ENCODE measurements around the gene ESPNL.
A peak's percentile ranks its signal among the peaks of the same experiment; 100 is the strongest.

Gene ESPNL

GRCh38 chr2:238080518-238080917 is 19.6 kb upstream of the ESPNL start:
- DNase-seq, result peak; percentile 43

GRCh38 chr2:238081150-238081549 is 19.0 kb upstream of the ESPNL start:
- peak; percentile 40 for DNase-seq

DNA sequence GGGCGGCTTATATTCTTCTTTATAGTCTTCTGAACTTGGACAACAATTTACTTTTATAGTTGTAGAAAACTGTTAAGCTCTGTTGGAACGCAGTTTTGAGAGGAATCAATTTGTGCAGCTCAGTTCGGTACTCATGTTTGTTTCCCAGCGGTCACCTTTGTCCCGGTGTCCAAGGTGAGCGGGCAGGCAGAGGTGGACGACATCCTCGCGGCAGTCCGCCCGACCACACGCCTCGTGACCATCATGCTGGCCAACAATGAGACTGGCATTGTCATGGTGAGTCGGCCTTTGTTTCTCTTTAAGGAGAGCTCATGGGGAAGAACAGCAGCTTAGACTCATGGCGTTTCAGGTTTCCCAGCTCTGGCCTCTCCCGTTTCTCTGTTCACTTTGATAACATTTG is 18.6 kb upstream of the ESPNL start:
- no peak for DNase-seq

DNA sequence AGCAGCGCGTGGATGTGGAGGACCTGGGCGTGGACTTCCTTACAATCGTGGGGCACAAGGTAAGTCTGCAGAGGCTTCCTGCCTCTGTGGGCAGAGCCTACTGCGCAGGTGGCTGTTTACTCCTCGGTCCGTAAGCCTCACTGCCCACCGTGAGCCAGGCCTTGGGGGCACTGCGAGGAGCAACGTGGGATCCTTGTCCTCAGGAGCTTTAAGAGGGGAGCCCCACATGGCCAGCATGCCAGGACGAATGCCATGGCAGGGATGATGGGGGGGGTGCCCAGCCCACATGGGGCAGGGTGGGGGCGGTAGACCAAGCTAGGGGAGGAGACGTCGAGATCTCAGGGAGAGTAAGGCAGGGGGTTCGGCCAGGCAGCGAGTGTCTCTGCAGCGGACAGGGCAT is 18.0 kb upstream of the ESPNL start:
- peak; percentile 38 for DNase-seq

- peak; percentile 40 for DNase-seq
These were observed 17.3 kb upstream of the ESPNL start for GRCh38 chr2:238082827-238083226.

- peak; percentile 32 for DNase-seq
These were observed 16.2 kb upstream of the ESPNL start for GRCh38 chr2:238083919-238084318.

GRCh38 chr2:238084761-238085160 is 15.4 kb upstream of the ESPNL start:
- DNase-seq, result no peak

DNA sequence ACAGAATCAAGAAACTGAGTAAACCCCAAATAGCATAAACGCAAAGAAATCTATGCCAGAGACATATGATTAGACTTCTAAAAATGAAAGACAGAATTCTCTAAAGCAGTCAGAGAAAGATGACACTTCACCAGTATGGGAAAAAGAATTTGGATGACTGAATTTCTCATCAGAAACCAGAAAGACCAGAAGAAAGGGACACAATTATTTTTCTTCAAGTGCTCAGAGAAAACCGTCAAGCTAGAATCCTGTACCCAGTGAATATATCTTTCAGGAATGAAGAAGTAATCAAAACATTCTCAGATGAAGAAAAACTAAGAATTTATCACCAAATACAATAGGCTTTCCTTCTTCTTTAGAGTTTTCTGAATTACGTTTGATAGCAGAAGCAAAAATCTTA is 14.2 kb upstream of the ESPNL start:
- DNase-seq, result no peak

DNA sequence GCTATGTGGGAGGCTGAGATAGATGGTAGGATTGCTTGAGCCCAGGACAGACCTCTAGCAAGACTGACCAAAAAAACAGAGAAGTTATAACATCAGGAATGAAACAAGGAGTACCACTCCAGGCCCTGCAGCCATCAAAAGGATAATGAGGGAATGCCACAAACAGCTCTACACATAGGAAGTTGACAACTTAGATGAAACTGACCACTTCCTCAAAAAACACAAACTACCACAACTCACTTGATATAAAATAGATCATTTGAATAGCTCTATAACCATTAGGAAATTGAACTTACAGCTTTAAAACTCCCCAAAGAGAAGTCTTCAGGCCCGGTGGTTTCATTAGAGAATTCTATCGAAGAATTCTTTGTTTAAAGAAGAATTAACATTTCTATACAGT is 12.9 kb upstream of the ESPNL start:
- DNase-seq, result no peak

DNA sequence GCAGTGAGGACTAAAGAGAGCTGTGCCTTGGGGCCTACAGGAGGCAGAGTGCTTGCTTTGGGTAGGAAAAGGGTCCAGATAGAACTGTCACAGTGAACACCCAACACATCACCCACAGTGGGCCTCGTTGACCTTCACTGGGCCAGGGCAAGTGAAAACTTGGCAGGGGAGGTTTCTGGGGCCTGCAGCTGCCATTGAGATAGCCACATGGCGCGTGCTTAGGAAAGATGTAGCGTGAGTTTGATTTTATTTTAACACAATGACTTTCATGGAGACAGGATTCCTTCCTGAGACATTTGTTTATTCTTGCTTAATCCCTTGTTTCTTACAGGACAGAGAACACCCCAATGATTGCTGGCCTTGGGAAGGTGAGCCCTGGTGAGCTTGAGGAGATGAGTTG is 9.3 kb upstream of the ESPNL start:
- DNase-seq, result peak; percentile 44

GRCh38 chr2:238091436-238092060 is 8.6 kb upstream of the ESPNL start:
- peak; percentile 35 for DNase-seq

DNA sequence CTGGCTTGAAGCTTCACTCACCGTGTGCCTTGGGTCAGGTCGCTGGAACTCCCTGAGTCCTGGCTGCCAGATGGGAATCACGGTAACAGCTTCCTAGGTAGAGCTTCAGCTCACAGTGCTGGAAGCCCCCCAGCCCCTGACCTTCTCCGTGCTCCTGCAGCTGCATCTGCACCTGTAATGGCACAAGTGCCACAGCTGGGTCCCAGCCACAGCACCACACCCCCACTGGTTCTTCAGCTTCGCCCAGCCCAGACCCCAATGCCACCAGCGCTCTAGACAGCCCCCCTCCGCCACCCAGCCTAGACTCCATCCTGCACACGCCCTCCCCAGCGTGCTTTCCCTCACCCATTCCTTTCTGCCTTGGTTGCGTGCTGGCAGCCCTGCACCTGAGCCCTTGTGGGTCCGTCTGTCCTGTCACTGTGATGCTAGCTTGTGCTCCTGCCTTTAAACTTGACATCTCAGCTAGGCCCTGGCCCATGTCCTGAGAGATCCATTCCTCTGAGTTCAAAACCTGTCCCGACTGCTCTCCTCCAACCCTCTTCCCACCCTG is 7.6 kb upstream of the ESPNL start:
- peak; percentile 44 for DNase-seq

DNA sequence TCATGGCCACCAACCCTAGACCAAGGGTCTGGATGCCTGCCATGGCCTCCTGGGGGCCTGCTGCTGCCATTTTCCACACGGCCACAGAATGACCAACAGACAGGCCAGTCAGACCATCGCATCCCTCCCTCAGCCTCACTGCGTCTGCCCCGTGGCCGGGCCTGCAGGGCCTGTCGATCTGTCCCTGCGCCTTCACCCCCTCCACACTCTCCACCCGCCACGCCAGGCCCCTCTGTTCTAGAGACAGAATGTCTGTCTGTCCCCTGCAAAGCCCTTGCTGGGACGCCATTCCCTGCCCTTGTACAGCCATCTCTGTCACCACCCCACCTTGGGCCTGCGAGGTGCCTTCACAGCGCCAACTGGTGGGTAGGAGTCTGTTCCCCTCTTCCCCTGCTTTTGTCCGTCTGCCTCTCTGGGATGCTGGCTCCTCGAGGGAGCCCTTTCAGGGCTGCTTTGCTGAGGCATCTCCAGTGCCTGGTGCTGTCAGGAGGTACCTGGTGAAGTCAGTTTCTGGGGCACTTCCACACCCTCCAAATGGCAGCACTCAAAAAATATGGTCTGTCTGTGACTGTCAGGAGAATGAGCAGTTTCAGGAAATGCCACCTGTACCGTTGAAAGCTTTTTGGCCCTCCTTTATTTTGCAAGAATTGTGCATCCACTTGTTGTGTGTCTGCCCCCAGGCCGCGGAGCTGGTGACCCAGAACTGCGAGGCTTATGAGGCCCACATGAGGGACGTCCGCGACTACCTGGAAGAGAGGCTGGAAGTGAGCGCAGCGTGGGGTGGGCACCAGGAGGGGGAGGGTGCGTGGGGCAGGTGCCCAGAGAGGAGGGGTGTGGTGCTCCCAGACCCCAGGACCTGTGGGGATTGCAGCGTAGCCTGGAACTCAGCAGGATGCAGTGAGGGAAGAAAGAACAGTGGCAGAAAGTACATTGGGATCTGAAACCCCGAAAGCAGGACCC is 6.7 kb upstream of the ESPNL start:
- peak; percentile 52 for DNase-seq

GRCh38 chr2:238094438-238095022 is 5.6 kb upstream of the ESPNL start:
- DNase-seq, result peak; percentile 36

GRCh38 chr2:238095143-238095542 is 5.0 kb upstream of the ESPNL start:
- DNase-seq, result peak; percentile 42

DNA sequence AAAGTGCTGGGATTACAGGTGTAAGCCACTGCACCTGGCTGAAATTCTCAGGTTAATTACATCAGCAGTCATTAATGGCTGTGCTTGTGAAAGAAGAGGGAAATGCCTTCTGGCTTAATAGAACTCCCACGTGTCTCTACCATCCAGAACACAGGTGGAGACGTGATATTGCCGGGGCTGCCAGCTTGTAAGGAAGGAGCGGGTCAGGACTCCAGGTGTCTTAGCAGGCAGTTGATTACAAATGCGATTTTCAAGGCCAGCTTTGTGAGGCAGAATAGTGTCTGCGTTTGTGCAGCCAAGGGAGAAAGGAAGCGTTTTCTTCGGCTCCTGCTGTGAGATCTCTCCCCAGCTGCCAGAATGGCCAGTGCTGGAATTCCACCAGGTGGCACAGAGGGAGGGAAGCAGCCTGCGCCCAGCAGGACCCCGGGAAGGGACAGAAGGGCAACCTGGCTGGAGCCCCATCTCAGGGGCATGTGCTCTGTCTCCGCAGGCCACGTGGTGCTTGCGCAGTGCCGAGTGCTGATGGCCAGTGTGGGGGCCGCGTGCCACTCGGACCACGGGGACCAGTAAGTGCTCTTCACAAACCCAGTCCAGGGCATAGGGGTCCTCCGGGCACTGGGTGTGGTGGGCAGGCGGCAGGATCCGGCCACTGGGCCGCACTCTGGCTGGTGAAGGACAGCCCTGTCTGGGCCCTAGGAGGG is 3.7 kb upstream of the ESPNL start:
- DNase-seq, result peak; percentile 48

DNA sequence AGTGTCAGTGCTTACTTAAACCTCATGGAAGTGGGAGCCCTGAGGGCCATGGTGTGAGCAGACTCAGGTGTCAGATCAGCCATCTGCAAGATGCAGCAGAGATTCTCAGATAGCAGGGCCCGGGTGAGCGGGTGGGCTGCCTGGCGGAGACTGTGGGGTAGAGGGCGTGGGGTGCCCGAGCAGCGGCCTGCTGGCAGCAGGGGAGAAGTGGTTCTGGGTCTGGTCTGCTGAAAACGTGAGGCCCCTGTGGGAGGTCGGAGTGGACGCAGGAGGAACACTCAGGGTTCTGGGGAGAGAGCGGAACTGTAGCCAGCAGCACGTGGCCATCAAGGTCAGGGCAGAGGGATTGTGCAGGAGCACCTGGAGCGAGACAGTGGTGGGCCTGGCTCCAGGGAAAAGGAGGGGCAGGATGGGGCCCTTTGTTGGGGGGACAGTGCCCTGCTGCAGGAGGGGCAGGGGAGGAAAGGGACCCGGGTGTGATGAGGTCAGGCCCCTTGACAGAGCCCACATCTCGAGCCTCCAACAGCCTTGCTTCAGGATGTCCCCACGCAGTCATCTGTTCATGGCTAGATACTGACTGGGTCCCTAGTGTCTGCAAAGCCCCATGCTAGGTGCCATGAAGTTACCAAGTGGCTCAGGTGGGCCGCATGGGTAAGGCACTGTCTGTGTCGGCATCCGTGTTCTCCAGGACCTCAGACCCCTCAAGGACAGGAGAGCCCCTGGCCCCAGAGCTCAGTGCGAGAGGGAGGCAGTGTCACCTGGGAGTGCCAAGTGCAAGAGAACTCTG is 2.7 kb upstream of the ESPNL start:
- DNase-seq, result peak; percentile 51

DNA sequence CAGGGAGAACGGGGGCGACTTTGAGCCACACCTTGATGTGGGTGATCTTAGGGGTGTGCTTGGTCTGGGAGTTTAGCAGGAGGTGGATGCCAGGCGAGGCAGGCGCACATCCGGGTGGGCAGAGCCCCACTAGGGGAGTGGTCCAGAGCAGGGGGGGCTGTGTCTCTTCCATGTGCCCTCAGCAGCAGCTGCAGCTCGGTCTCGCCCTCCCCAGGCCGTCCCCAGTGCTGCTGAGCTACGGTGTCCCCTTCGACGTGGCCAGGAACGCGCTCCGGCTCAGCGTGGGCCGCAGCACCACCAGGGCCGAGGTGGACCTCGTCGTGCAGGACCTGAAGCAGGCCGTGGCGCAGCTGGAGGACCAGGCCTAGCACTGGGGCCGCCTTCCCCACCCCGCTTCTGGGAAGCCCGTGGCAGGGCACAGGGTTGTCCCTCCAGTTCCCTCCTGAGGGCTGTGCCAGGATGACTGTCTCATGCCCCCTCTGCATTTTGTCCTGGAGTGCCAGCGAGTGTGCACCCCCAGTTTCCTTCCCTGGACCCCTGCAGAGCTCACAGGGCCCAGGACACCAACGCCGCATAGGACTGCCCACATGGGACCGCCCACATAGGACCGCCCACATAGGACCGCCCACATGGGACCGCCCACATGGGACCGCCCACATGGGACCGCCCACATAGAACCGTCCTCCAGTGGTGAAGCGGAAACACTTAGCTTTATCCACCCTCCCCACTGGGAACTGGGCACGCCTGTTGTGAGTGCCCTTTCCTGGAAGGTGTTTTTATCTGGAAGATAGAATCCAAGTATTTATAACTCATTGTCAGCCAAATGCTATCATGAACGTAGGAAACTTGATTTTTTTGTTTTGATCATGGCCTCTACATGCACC is 1.9 kb upstream of the ESPNL start:
- DNase-seq, result peak; percentile 59

- DNase-seq, result peak; percentile 49
These were observed 1.0 kb upstream of the ESPNL start for GRCh38 chr2:238098901-238099713.

GRCh38 chr2:238099714-238100048 is 459 bp upstream of the ESPNL start:
- DNase-seq, result peak; percentile 50
